Stimulated activated CD8-positive, alpha-beta memory T cell treated with anti-CD3 and anti-CD28 coated beads, Interleukin-4, amount 100 ng/mL, for 24 hours (primary cell): ENCODE data around the gene OR10Z1.

Experiments
- DNase-seq: peaks from one replicate; pipeline ENCODE4 v3.0.0-alpha.2; 2020; ENCODE audit warnings: low read depth

The OR10Z1 gene, protein sequence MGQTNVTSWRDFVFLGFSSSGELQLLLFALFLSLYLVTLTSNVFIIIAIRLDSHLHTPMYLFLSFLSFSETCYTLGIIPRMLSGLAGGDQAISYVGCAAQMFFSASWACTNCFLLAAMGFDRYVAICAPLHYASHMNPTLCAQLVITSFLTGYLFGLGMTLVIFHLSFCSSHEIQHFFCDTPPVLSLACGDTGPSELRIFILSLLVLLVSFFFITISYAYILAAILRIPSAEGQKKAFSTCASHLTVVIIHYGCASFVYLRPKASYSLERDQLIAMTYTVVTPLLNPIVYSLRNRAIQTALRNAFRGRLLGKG

DNA sequence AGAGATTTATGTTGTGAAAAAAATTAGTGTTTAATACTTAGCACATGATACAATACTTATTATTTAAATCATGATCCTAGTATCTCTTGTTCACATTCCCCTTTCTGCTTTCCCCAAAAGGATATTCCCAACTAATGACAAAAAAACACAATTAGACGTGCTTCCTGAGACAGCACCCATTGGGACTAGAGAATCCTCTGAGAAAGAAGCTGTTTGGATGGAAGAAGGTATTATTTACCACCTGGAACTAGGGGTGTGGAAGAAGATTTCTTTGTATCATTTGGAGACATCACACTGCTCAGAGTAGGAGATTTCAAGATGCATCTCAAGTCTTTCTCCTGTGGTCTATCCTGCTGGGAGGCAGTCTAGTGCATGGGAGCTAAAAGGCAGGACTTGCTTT is at the start of gene OR10Z1:
Gene OR10Z1 (plus strand): TSS at position 301 of the 400 bp plus-strand sequence. CDS start 1,171 bp downstream, outside the sequence.
- DNase-seq, result no peak

DNA sequence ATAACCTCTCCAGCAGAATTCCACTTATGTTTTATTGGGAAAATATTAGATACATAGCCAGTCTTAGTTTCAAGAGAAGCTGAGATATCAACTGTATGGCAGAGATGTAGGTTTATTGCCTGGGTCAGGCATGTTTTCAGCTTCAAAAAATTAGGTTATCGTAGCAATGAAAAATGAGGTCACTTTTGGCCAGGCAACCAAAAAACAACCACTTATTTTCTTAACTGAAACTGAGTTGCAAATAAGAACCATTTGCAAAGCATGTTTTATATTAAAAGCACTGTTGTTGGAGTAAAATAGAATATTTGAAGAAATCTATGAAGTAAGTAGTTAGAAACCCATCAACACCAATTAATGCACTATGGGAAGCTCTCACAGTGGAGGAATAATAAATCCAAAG is 45.4 kb upstream of the OR10Z1 start:
- no peak for DNase-seq

- no peak for DNase-seq
These were observed 41.2 kb upstream of the OR10Z1 start for GRCh38 chr1:158563853-158564252.

DNA sequence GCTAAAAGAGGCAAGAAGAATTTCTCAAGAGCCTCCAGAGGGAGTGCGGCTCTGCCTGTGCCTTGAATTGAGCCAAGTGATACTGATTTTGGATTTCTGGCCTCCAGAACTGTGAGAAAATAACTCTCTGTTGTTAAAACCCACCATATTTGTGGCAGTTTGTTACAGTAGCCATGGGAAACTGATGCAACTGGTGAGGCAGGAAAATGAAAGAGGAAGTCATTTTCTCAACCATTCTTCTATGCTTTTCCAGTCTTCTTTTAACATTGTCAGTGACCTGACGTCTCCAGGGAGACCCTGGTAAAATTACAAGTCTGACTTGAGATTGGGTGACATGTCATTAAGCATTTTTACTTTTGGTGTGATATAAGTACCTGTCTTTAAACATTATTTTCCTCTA is 40.5 kb upstream of the OR10Z1 start:
- DNase-seq, result no peak

- DNase-seq, result no peak
These were observed 34.6 kb upstream of the OR10Z1 start, which contains the start of gene OR6P1 for GRCh38 chr1:158570480-158570879. Gene OR6P1 (minus strand): TSS chr1:158570580. CDS start chr1:158563604, 6,976 bp downstream.

- DNase-seq, result no peak
These were observed 32.8 kb upstream of the OR10Z1 start for GRCh38 chr1:158572226-158572625.

DNA sequence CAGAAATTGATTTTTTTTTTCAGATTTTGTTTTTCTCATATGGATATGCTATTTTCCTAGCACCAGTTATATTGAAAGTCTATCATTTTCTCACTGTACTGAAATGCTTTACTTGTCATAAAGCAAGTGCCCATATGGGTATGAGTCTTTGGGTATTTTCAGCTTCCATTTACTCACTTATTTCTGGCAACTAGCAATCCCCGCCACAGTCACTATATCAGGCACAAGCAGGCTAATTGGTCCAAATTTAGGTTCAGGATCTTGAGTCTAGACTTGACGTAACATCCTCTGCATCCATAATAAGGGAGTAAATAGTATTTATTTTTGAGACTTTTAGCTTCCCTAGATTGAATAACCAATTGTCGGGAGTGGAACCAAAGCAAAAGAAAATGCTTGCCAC is 27.5 kb upstream of the OR10Z1 start:
- no peak for DNase-seq

DNA sequence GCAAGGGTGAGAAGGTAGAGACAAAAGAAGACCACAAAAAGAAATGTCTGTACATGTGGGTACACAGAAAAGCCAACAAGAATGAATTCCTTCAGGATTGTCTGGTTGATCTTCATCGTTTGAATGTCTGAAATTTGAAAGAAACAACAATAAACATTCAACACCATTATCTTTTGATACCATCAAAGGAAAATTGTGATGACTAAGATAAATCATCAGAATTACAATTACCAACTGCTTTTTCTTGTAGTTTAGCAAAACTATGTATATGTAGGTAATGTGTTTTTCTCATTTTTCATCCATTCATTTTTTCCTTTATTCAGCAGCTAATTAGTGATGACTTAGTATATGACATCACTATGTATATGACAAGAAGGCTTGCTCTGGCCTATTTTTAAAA is 25.3 kb upstream of the OR10Z1 start, which contains the start of gene OR10X1:
Gene OR10X1 (minus strand): TSS at position 167 of the 400 bp plus-strand sequence. CDS start 0 bp downstream, at position 167.
- no peak for DNase-seq

DNA sequence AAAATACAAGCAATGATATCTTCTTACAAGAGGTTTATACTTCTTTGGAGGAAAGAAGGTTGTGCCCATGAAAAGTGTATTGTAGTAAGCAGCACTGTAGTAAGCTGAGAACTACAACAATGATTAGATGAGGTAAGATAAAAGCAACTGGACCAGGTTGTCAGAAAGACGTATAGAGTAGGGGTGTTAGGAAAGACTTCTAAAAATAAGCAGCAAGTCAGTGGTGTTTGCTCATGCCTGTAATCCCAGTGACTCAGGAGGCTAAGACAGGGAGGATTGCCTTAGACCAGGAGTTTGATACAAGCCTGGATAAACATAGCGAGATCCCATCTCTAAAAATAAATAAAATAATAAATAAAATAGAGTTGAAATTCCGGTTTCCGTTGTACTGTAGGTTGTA is 21.1 kb upstream of the OR10Z1 start:
- DNase-seq, result no peak

GRCh38 chr1:158586942-158587341 is 18.1 kb upstream of the OR10Z1 start:
- no peak for DNase-seq

GRCh38 chr1:158600735-158601134 is 4.3 kb upstream of the OR10Z1 start:
- no peak for DNase-seq

GRCh38 chr1:158607296-158607695 is 2.2 kb downstream of the OR10Z1 start:
- DNase-seq, result no peak

- DNase-seq, result no peak
These were observed 6.8 kb downstream of the OR10Z1 start for GRCh38 chr1:158611916-158612315.

GRCh38 chr1:158613764-158614163 is 8.7 kb downstream of the OR10Z1 start:
- DNase-seq, result no peak

- no peak for DNase-seq
These were observed 33.1 kb downstream of the OR10Z1 start for GRCh38 chr1:158638146-158638545.

GRCh38 chr1:158638904-158639303 is 33.8 kb downstream of the OR10Z1 start:
- DNase-seq, result no peak

GRCh38 chr1:158644449-158644848 is 39.4 kb downstream of the OR10Z1 start:
- DNase-seq, result no peak

DNA sequence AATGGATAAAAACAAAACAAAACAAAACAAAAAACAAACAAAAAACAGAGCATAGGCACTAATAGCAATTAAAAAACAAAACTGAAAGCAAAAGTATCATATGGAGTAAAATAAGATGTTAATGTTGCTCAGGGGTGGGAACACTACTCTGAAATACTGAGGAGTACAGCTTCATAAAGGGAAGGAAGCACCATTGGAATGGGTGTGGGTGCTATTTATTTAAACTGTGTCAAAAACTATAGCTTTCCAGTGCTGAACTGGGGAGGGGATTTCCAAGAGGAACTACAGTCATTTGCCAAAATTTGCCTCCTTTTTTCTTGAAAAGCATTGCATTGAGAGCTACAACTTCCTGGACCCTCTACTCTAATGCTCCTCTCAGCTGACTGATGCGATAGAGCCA is 41.4 kb downstream of the OR10Z1 start:
- no peak for DNase-seq

- DNase-seq, result no peak
These were observed 44.0 kb downstream of the OR10Z1 start for GRCh38 chr1:158649052-158649451.

DNA sequence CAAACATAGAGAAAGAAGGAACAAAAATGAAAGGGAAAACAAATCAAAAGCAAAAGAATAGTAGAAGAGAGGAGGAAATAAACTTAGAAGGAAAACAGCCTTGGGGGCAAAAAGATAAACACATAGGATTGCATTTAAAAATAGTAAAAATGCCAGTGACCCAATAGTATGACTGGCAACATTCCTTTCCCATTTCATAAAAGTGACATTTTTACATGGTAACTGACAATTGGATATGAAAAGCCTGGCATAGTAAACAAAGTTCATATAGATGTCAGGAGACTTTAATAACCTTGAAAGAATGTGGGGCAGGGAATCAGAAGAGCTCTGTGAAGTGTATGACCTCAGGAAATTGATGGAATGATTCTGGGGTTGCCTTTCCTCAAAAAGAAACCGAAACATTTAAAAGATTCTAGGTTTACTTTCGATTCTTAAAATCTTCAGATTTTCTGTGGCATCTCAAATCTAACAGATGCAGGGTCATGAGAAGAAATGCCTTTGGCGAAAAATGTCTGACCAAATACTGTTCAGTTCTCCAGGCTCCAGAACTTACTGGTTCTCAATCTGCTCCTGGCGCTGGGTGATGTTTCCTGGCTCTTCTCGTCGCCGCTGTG is 47.8 kb downstream of the OR10Z1 start:
- no peak for DNase-seq

- DNase-seq, result no peak
These were observed 49.0 kb downstream of the OR10Z1 start for GRCh38 chr1:158654086-158654485.

DNA sequence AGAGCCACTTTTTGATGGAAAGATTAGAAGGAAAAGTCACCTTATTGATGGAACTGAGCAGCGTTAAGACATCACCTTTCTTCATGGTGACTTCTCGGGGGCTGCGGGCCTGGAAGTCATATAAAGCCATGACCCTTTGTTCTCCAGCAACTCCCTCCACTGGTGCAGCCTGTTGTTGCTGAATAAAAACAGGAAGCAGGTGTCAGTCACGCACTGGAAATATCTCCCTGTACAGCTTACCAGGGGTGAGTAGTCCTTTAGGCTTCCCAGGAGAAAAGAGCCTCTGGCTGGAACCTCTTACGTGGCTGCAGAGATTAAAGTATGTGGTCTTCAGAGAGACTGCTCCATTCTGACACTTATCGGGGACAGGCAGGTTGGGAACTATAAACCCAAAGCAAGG is 49.5 kb downstream of the OR10Z1 start:
- no peak for DNase-seq
